Gastrocnemius medialis (tissue), 4 donors: ENCODE results near the gene NCK2. TPM values are rescaled to one million over a fixed set of nuclear protein-coding genes. Genes with fewer than 3 reads are reported as not detected.
A peak's percentile ranks its signal among the peaks of the same experiment; 100 is the strongest.

Source experiments
- ATAC-seq, 2 donors: fragments of 150-250 bp; one replicate each; pipeline ENCODE4 v1.9.1; 2016
- DNase-seq, 2 donors: peaks; one replicate each; pipeline ENCODE4 v3.0.0-alpha.2; 2019
- H3K27ac ChIP-seq, 4 donors: fragments of 200-600 bp; sonication (generic); 1 replicate in 1 of 4; 2 replicates in 3 of 4; pipeline ENCODE4 v1.5.1; 2016 to 2018; ENCODE audit warnings: mild to moderate bottlenecking in 2 of 4, moderate library complexity in 1 of 4
- H3K27me3 ChIP-seq, 3 donors: fragments of 200-600 bp; sonication (generic) in 2 of 3; 1 replicate in 1 of 3; 2 replicates in 2 of 3; pipeline versions ENCODE4 v1.5.1 to v1.6.0; 2016 to 2019; ENCODE audit warnings: mild to moderate bottlenecking in 1 of 3, moderate library complexity in 1 of 3
- H3K36me3 ChIP-seq, 2 donors: fragments of 200-600 bp; sonication (generic) in 1 of 2; one replicate each; pipeline ENCODE4 v1.5.1; 2017 to 2018
- H3K4me1 ChIP-seq, 2 donors: fragments of 200-600 bp; sonication (generic) in 1 of 2; one replicate each; pipeline ENCODE4 v1.5.1; 2016 to 2017; ENCODE audit warnings: mild to moderate bottlenecking in 2 of 2
- H3K4me3 ChIP-seq, 4 donors: fragments of 200-600 bp; sonication (generic) in 3 of 4; 1 replicate in 1 of 4; 2 replicates in 3 of 4; pipeline ENCODE4 v1.5.1; 2016 to 2019; ENCODE audit warnings: mild to moderate bottlenecking in 2 of 4
- H3K9me3 ChIP-seq, 3 donors: fragments of 200-600 bp; sonication (generic) in 2 of 3; 1 replicate in 1 of 3; 2 replicates in 2 of 3; pipeline ENCODE4 v1.5.1; 2016 to 2019
- POLR2A ChIP-seq, 2 donors: fragments of 450-650 bp; IDR thresholded peaks; one replicate each; pipeline ENCODE4 v1.6.1; 2017; ENCODE audit warnings: antibody characterized with exemption in 2 of 2, mild to moderate bottlenecking in 2 of 2, moderate library complexity in 2 of 2
- in situ Hi-C, 4 donors: fragments of 200-750 bp; cut with MboI; loops; one replicate each; pipeline versions ENCODE4 v1.15.0 to v1.8.0; 2017; ENCODE audit warnings: low sequenced_read_pairs in 4 of 4
- intact Hi-C: fragments of 100-400 bp; cut with DNase I; formaldehyde crosslinking; loops from one replicate; pipeline ENCODE4 v1.15.1; 2023; ENCODE audit warnings: low total_unique reads
- total RNA-seq, 4 donors: library from RNA; depleted of rRNA; stranded (reverse); fragments of >200 nt; gene quantifications; one replicate each; pipeline versions ENCODE4 v1.1.0 to v1.2.3, GENCODE V29; 2016
- TF ChIP-seq, protein P1 (sequence below), 5 experiments: fragments of 450-650 bp in 3 of 5; fragments of 200-600 bp in 2 of 5; sonication (generic) in 2 of 5; IDR thresholded peaks in 4 of 5; conservative IDR thresholded peaks in 1 of 5; 1 replicate in 4 of 5; 2 replicates in 1 of 5; pipeline ENCODE4 v1.5.1; 2016 to 2019; ENCODE audit warnings: antibody characterized with exemption in 5 of 5, mild to moderate bottlenecking in 3 of 5, moderate library complexity in 3 of 5

The NCK2 gene
- total RNA-seq, 4 donors from 2014 or later: 46.7 to 86.1 (median 57.9) TPM

DNA sequence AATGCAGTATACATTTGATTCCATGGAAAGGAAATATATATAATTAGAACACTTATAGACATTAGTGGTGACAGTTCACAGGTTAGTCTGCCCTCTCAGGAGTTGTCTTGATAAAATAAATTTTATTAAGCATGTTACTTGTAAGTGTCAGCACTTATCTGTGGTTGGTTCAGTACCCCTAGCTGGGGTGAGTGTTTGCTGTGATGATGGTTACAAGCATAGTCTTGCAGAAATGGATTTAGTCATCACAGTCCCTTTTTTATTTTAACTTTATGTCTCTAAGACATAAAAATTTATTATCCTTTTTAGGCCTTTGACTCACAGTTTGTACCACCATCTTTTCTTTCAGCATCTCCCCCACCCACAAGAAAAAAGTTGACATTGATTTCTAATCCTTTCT lies 52.1 kb downstream of the NCK2 start:
- DNase-seq: no peak
- no peaks in the 10 kb centered on the region for H3K36me3 ChIP-seq
- H3K4me1 ChIP-seq: peaks cover 58 to 68% of the 10 kb centered on the region in 2 donors
- H3K27ac ChIP-seq: peak overlapping the region in 2 of 4 donors; percentile 24 to 29
- intact Hi-C loops: no loop called here
- no peaks in the 10 kb centered on the region for H3K9me3 ChIP-seq
- no peak for ATAC-seq
- H3K27me3 ChIP-seq: no peaks in the 10 kb centered on the region
- H3K4me3 ChIP-seq: no peak overlapping the region
- in situ Hi-C loops: no loop called here
- TF ChIP-seq, protein P1, sequence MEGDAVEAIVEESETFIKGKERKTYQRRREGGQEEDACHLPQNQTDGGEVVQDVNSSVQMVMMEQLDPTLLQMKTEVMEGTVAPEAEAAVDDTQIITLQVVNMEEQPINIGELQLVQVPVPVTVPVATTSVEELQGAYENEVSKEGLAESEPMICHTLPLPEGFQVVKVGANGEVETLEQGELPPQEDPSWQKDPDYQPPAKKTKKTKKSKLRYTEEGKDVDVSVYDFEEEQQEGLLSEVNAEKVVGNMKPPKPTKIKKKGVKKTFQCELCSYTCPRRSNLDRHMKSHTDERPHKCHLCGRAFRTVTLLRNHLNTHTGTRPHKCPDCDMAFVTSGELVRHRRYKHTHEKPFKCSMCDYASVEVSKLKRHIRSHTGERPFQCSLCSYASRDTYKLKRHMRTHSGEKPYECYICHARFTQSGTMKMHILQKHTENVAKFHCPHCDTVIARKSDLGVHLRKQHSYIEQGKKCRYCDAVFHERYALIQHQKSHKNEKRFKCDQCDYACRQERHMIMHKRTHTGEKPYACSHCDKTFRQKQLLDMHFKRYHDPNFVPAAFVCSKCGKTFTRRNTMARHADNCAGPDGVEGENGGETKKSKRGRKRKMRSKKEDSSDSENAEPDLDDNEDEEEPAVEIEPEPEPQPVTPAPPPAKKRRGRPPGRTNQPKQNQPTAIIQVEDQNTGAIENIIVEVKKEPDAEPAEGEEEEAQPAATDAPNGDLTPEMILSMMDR (IDR thresholded peaks at IDR 0.05 in 4 of 5, conservative IDR thresholded peaks at IDR 0.05 in 1 of 5): no peak
- no peak for TF ChIP-seq POLR2A (IDR thresholded peaks at IDR 0.05)

DNA sequence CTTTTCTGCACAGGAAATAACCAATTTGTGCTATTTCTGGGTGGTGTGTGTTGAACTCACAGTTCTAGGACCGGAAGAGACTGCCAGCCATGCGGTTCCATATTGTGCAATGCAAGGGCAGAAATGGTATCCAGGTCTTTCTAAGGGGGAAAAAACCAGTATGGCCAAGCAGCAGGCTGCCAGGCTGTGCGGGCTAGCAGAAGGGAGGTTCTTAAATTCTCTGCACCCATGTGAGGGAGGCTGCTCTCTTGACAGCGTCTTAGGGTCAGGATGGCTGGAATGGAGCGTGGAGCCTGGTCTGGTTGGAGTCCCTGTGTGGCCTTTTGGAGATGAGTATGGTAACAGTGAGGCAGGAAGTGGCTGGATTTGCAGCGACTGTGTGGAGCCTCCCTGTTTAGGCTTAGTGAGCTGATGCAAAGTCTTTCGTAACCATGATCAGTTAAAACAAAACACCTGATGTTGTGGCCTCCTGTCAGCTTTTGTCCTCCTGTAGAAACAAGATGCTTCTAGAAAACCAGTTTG lies 52.6 kb downstream of the NCK2 start:
- H3K27ac ChIP-seq: peak overlapping the region in 3 of 4 donors; percentile 16 to 35 (median 34)
- H3K4me3 ChIP-seq: no peak overlapping the region
- H3K27me3 ChIP-seq: no peaks in the 10 kb centered on the region
- H3K9me3 ChIP-seq: no peaks in the 10 kb centered on the region
- intact Hi-C loops (no loop called here), in situ Hi-C loops (no loop called here)
- ATAC-seq (peak; percentile 34 to 72), DNase-seq (no peak)
- H3K36me3 ChIP-seq: no peaks in the 10 kb centered on the region
- H3K4me1 ChIP-seq: peaks cover 55 to 72% of the 10 kb centered on the region in 2 donors
- no peak for TF ChIP-seq POLR2A (IDR thresholded peaks at IDR 0.05)
- TF ChIP-seq, protein P1 (IDR thresholded peaks at IDR 0.05 in 4 of 5, conservative IDR thresholded peaks at IDR 0.05 in 1 of 5): no peak

DNA sequence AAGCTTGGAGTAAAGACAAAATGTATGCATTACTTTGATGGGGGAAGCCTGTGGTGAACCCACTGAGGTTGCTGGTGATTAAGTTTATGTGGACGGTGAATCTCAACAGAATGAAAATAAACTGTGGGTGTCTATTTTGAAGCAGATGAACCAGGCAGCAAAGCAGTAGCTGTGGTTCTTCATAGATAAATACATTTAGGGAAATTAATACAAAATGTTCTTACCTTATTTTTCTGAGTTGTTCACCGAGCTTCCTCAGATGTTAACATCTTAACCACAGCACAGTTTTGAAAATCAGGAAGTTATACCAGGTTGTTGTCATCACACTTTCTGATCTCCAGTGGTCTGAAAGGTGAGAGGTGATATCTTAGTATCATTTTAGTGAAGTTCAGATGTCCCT lies 53.9 kb downstream of the NCK2 start:
- intact Hi-C loops: no loop called here
- DNase-seq (no peak), ATAC-seq (no peak)
- Histone ChIP-seq H3K27me3 (no peaks in the 10 kb centered on the region), H3K4me3 (no peak overlapping the region), H3K4me1 (peaks cover 61 to 80% of the 10 kb centered on the region in 2 donors), H3K27ac (peak overlapping the region in 2 of 4 donors; percentile 25 to 34), H3K36me3 (no peaks in the 10 kb centered on the region), H3K9me3 (no peaks in the 10 kb centered on the region)
- TF ChIP-seq POLR2A (IDR thresholded peaks at IDR 0.05): no peak
- TF ChIP-seq, protein P1 (IDR thresholded peaks at IDR 0.05 in 4 of 5, conservative IDR thresholded peaks at IDR 0.05 in 1 of 5): no peak
- in situ Hi-C loops: no loop called here

DNA sequence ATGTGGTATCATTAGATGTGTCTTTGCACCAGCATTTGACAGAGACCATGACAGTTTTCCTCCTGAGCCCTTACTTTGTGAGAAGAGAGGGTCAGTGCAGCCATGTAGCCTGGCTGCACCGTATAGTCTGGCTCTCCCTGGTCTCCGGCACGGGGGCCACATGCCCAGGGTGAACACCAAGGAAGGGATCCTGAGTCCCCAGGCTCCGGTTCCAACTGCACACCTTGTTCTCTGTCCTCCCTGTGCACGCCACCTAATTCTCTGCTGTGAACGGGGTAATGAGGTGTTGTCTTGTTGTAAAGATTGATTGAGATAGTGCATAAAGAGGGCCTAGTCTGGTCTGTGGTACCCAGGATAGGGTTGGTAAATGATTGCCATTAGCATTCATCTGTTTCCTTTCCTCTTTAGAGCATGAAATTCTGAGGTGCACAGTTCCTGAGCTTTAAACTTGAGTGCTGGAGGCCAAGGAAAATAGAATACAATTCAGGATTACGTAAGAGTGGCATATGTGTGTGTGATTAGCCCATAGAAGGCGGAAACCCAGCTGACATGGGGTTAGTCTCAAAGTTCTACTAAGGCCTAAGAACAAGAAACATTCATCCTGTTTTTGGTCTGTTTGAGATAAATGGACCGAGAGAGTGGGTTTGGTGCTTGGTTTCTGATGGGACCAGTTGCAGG lies 55.5 kb downstream of the NCK2 start:
- ATAC-seq: no peak
- DNase-seq: no peak

More for the DNA sequence above, 55.5 kb downstream of the NCK2 start:
- Histone ChIP-seq H3K27ac (no peak overlapping the region), H3K4me3 (no peak overlapping the region), H3K27me3 (no peaks in the 10 kb centered on the region), H3K36me3 (no peaks in the 10 kb centered on the region), H3K4me1 (peaks cover 69 to 88% of the 10 kb centered on the region in 2 donors), H3K9me3 (no peaks in the 10 kb centered on the region)
- TF ChIP-seq, protein P1 (IDR thresholded peaks at IDR 0.05 in 4 of 5, conservative IDR thresholded peaks at IDR 0.05 in 1 of 5): no peak
- TF ChIP-seq POLR2A (IDR thresholded peaks at IDR 0.05): no peak
- intact Hi-C loops (no loop called here), in situ Hi-C loops (no loop called here)
